HepG2 (cell line): Measurements from ENCODE around the gene GRK5. TPM values are rescaled to one million over a fixed set of nuclear protein-coding genes. Genes with fewer than 3 reads are reported as not detected.

Experiments used
- ARHGAP35 ChIP-seq: sonication (generic); formaldehyde crosslinking; IDR thresholded peaks from 2 replicates; pipeline ENCODE4 v1.9.0; 2022; ENCODE audit warnings: mild to moderate bottlenecking, inconsistent platforms, moderate library complexity, missing genetic modification reagents, borderline replicate concordance
- HCFC1 ChIP-seq: fragments of 150-350 bp; IDR thresholded peaks from 2 replicates; pipeline ENCODE4 v1.6.1; 2014; ENCODE audit warnings: low read depth, low read length
- HMGXB4 ChIP-seq, 2 experiments: sonication (generic) in 1 of 2; formaldehyde crosslinking in 1 of 2; IDR thresholded peaks; 2 replicates each; pipeline versions ENCODE4 v1.4.0 to v1.6.1; 2018 to 2020; ENCODE audit warnings: missing genetic modification reagents in 2 of 2, borderline replicate concordance in 1 of 2, low read depth in 1 of 2, mild to moderate bottlenecking in 1 of 2, missing biosample characterization in 1 of 2
- HNRNPLL ChIP-seq: fragments of 200-400 bp; formaldehyde crosslinking; IDR thresholded peaks from 2 replicates; pipeline ENCODE4 v1.6.1; 2017; ENCODE audit warnings: mild to moderate bottlenecking, low read depth, low read length; ENCODE audit not compliant: poor library complexity, severe bottlenecking
- IRF1 ChIP-seq: sonication (generic); formaldehyde crosslinking; IDR thresholded peaks from 2 replicates; pipeline ENCODE4 v1.4.0; 2020; ENCODE audit warnings: low read depth, mild to moderate bottlenecking, missing genetic modification reagents
- IRF2 ChIP-seq: IDR thresholded peaks from 2 replicates; pipeline ENCODE4 v1.6.1; 2018; ENCODE audit warnings: missing genetic modification reagents, missing compliant biosample characterization
- JUNB ChIP-seq: sonication (generic); formaldehyde crosslinking; IDR thresholded peaks from 2 replicates; pipeline ENCODE4 v1.8.0; 2022; ENCODE audit warnings: missing genetic modification reagents, mild to moderate bottlenecking, borderline replicate concordance
- KAT2B ChIP-seq: fragments of 150-350 bp; IDR thresholded peaks from 2 replicates; pipeline ENCODE4 v1.6.1; 2014; ENCODE audit warnings: low read depth, low read length, borderline replicate concordance
- MEF2D ChIP-seq: sonication (generic); formaldehyde crosslinking; IDR thresholded peaks from 2 replicates; pipeline ENCODE4 v1.5.1; 2020; ENCODE audit warnings: mild to moderate bottlenecking, missing genetic modification reagents
- PAF1 ChIP-seq: IDR thresholded peaks from 2 replicates; pipeline ENCODE4 v1.6.1; 2016; ENCODE audit warnings: missing genetic modification reagents, missing compliant biosample characterization
- PPARG ChIP-seq: conservative IDR thresholded peaks from 2 replicates; pipeline ENCODE4 v1.6.1; 2016; ENCODE audit warnings: missing biosample characterization, missing genetic modification reagents
- RELA ChIP-seq: sonication (generic); formaldehyde crosslinking; IDR thresholded peaks from 2 replicates; pipeline ENCODE4 v1.4.0; 2020; ENCODE audit warnings: missing genetic modification reagents
- RFX3 ChIP-seq: IDR thresholded peaks from 2 replicates; pipeline ENCODE4 v1.6.1; 2016; ENCODE audit warnings: missing biosample characterization, missing genetic modification reagents
- ZBTB2 ChIP-seq: sonication (generic); formaldehyde crosslinking; IDR thresholded peaks from 2 replicates; pipeline ENCODE4 v1.8.0; 2022; ENCODE audit warnings: low read depth, missing genetic modification reagents
- ZBTB46 ChIP-seq: sonication (generic); formaldehyde crosslinking; IDR thresholded peaks from 2 replicates; pipeline ENCODE4 v1.4.0; 2020; ENCODE audit warnings: mild to moderate bottlenecking, missing genetic modification reagents, borderline replicate concordance
- ZBTB8A ChIP-seq: sonication (generic); formaldehyde crosslinking; IDR thresholded peaks from 2 replicates; pipeline ENCODE4 v1.4.0; 2020; ENCODE audit warnings: mild to moderate bottlenecking, low read depth, missing genetic modification reagents, borderline replicate concordance
- ZIK1 ChIP-seq: sonication (generic); formaldehyde crosslinking; IDR thresholded peaks from 2 replicates; pipeline ENCODE4 v1.5.0; 2020; ENCODE audit warnings: mild to moderate bottlenecking, low read depth, missing genetic modification reagents, borderline replicate concordance
- ZNF414 ChIP-seq: sonication (generic); formaldehyde crosslinking; IDR thresholded peaks from 2 replicates; pipeline ENCODE4 v1.5.0; 2020; ENCODE audit warnings: missing genetic modification reagents
- ZNF44 ChIP-seq: sonication (generic); formaldehyde crosslinking; IDR thresholded peaks from 2 replicates; pipeline ENCODE4 v1.5.1; 2020; ENCODE audit warnings: mild to moderate bottlenecking, missing genetic modification reagents
- ZNF720 ChIP-seq: sonication (generic); formaldehyde crosslinking; IDR thresholded peaks from 2 replicates; pipeline ENCODE4 v1.4.0; 2020; ENCODE audit warnings: missing genetic modification reagents
- ZNF747 ChIP-seq: sonication (generic); formaldehyde crosslinking; IDR thresholded peaks from 2 replicates; pipeline ENCODE4 v1.8.1; 2023; ENCODE audit warnings: missing genetic modification reagents, mild to moderate bottlenecking, borderline replicate concordance
- ZNF773 ChIP-seq: sonication (generic); formaldehyde crosslinking; IDR thresholded peaks from 2 replicates; pipeline ENCODE4 v1.4.0; 2020; ENCODE audit warnings: missing genetic modification reagents, borderline replicate concordance
- ZNF850 ChIP-seq: sonication (generic); formaldehyde crosslinking; conservative IDR thresholded peaks from 2 replicates; pipeline ENCODE4 v1.9.0; 2021; ENCODE audit warnings: mild to moderate bottlenecking, missing genetic modification reagents
- polyA plus RNA-seq, 8 experiments: library from polyadenylated mRNA; depleted of rRNA in 3 of 8; stranded (reverse) in 7 of 8; unstranded in 1 of 8; fragments of >200 nt; fragmentation: Illumina TruSeq in 4 of 8; extraction: Trizol in 4 of 8; gene quantifications; 2 replicates each; pipeline versions ENCODE4 v1.2.1 to v1.2.3, GENCODE V29; 2011 to 2016; ENCODE audit warnings: low read depth in 4 of 8, missing spikeins in 1 of 8, mixed read lengths in 1 of 8; ENCODE audit not compliant: insufficient read depth in 1 of 8
- total RNA-seq, 5 experiments: library from RNA; depleted of rRNA; stranded (reverse); fragments of >200 nt; fragmentation: Illumina TruSeq; extraction: Trizol; gene quantifications; 2 replicates each; pipeline ENCODE4 v1.2.3, GENCODE V29; 2016; ENCODE audit warnings: low read depth in 1 of 5

The GRK5 gene
- total and polyA plus RNA-seq, 2 of the 13 experiments (the other 11 are each of a cell fraction or from before 2014, with no cell fraction given): 10.4 to 12.6 TPM

GRCh38 chr10:119178372-119179119, 28.8 kb upstream of the GRK5 start, which contains the start of gene PRDX3 (continued):
- TF ChIP-seq ZBTB2: peak; percentile 26; the same call in 1 of the 2 replicates
- TF ChIP-seq IRF1 (CRISPR knock-in tag): no peak
- no peak; the same call in 1 of the 2 replicates for TF ChIP-seq ARHGAP35 (CRISPR knock-in tag)
- TF ChIP-seq ZNF850: no peak
- peak in 1 of 2 experiments; percentile 52; a peak in 2 of 4 replicates for TF ChIP-seq HMGXB4 (CRISPR knock-in tag; IDR thresholded peaks at IDR 0.05; ENCODE audit: borderline replicate concordance in 1 of 2, low read depth in 1 of 2)
- no peak for TF ChIP-seq PPARG (CRISPR knock-in tag)
- peak; percentile 72 for TF ChIP-seq MEF2D (CRISPR knock-in tag)
- TF ChIP-seq ZNF414 (CRISPR knock-in tag): peak; percentile 64; the same call in 1 of the 2 replicates
- no peak for TF ChIP-seq ZNF44 (CRISPR knock-in tag)
- peak; percentile 68; the same call in 1 of the 2 replicates for TF ChIP-seq IRF2 (CRISPR knock-in tag)
- TF ChIP-seq HCFC1: no peak
- TF ChIP-seq ZBTB8A (CRISPR knock-in tag): no peak
- TF ChIP-seq ZIK1: peak; percentile 71; the same call in 1 of the 2 replicates
- no peak for TF ChIP-seq ZNF720 (CRISPR knock-in tag)
- no peak for TF ChIP-seq PAF1 (CRISPR knock-in tag)
- no peak for TF ChIP-seq ZNF773 (CRISPR knock-in tag)
- no peak for TF ChIP-seq JUNB (CRISPR knock-in tag)
- TF ChIP-seq ZBTB46: no peak
- TF ChIP-seq RFX3 (CRISPR knock-in tag): no peak
- peak; percentile 77; the same call in 1 of the 2 replicates for TF ChIP-seq ZNF747
- TF ChIP-seq HNRNPLL: peak; percentile 57
- no peak for TF ChIP-seq RELA (CRISPR knock-in tag)
- TF ChIP-seq KAT2B: no peak
